Psoas muscle (tissue), 8 donors: Measurements from ENCODE around the gene HABP4. TPM values are rescaled to one million over a fixed set of nuclear protein-coding genes. Genes with fewer than 3 reads are reported as not detected.

ENCODE experiments used
- ATAC-seq, 4 donors: fragments of 200-7000 bp; cut with Tn5 transposase; one replicate each; pipeline ENCODE4 v1.9.1; 2020; ENCODE audit warnings: moderate library complexity in 3 of 4, mild to moderate bottlenecking in 2 of 4
- DNase-seq, 2 donors: peaks; one replicate each; pipeline ENCODE4 v3.0.0-alpha.2; 2020
- H3K27ac ChIP-seq: fragments of 200-600 bp; one replicate; pipeline ENCODE4 v1.8.0; 2022
- H3K27me3 ChIP-seq, 3 donors: fragments of 200-600 bp in 1 of 3; one replicate each; pipeline versions ENCODE4 v1.6.1 to v1.8.0; 2013 to 2022; ENCODE audit warnings: low read length in 2 of 3, mild to moderate bottlenecking in 2 of 3, moderate library complexity in 1 of 3; ENCODE audit not compliant: insufficient read depth in 3 of 3
- H3K36me3 ChIP-seq, 2 donors: fragments of 200-600 bp in 1 of 2; one replicate each; pipeline versions ENCODE4 v1.6.1 to v1.8.0; 2013 to 2022; ENCODE audit warnings: low read depth in 1 of 2, mild to moderate bottlenecking in 1 of 2, moderate library complexity in 1 of 2; ENCODE audit not compliant: insufficient read depth in 1 of 2
- H3K4me1 ChIP-seq: fragments of 200-600 bp; one replicate; pipeline ENCODE4 v1.8.0; 2022
- H3K4me3 ChIP-seq: fragments of 200-600 bp; one replicate; pipeline ENCODE4 v1.8.0; 2022; ENCODE audit warnings: mild to moderate bottlenecking
- H3K9me3 ChIP-seq: fragments of 200-600 bp; one replicate; pipeline ENCODE4 v1.8.0; 2022
- CTCF ChIP-seq: fragments of 200-600 bp; IDR thresholded peaks from one replicate; pipeline ENCODE4 v1.8.0; 2022; ENCODE audit warnings: antibody characterized with exemption
- WGBS, 3 donors: extraction: QIAGEN DNeasy Blood & Tissue Kit; methylation state at CpG; one replicate each; pipeline versions ENCODE4 v1.1.6 to v1.1.7; 2013; 5-methylcytosine and 5-hydroxymethylcytosine counted together
- intact Hi-C, 2 donors: fragments of 100-400 bp; cut with DNase I; formaldehyde crosslinking; loops; one replicate each; pipeline versions ENCODE4 v1.11.0 to v1.14.2; 2022
- polyA plus RNA-seq, 3 donors: library from polyadenylated mRNA; stranded (reverse); fragments of 200-250 nt; gene quantifications; one replicate each; pipeline ENCODE4 v1.2.3, GENCODE V29; 2013
- total RNA-seq, 4 donors: library from RNA; stranded (reverse); fragmentation: NEBNext Ultra II Directional in 2 of 4; extraction: Animal tissue kit (Norgen Biotek cat#: 25700) in 2 of 4; gene quantifications; one replicate each; pipeline versions ENCODE4 v1.2.1 to v1.2.4, GENCODE V29; 2021 to 2023
- donor health status: healthy with polysubstance abuse.
- donor health status: DM: no; HTN: no; CAD: no; lungs with moderate emphysema.
- donor health status: Bipolar disorder and iron deficiency.
- donor health status: healthy.
- donor health status: DM: yes; HTN: yes; CAD: no.
- donor health status: DM: no; HTN: no; CAD: no.
- donor health status: DM: no; HTN: no; CAD: no.
- donor health status: DM: yes; HTN: yes; CAD: no.

Gene HABP4
- total and polyA plus RNA-seq, 7 donors = 6.4 to 14.4 (median 9.3) TPM

- DNase-seq (no peak), ATAC-seq (no peak)
- no peaks in the 10 kb centered on the region for H3K4me1 ChIP-seq
- H3K27ac ChIP-seq = no peak overlapping the region
- H3K27me3 ChIP-seq = no peaks in the 10 kb centered on the region
- WGBS, 3 donors = 83 to 90% (median 86%) methylated on average over 11 of the region's 11 CpGs
- intact Hi-C loops = no loop called here
- H3K9me3 ChIP-seq = no peaks in the 10 kb centered on the region
- no peak for TF ChIP-seq CTCF
- H3K36me3 ChIP-seq = no peaks in the 10 kb centered on the region
- H3K4me3 ChIP-seq = no peak overlapping the region
Measured at GRCh38 chr9:96448546-96449170, 1.3 kb upstream of the HABP4 start.

DNA sequence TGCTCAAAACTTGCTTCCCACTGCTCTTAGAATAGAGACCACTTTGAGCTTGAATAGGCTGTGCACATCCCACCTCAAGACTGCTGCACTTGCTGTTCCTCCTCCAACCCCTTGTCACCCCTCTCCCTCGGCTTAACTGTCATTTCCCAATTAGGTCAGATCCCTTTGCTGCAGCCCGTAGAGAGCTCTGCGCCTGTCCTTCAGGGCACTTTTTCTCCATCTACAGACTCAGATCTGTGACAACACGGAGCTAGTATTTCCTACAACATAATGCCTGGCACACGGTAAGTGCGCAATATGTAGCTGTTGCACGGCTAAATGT, 485 bp upstream of the HABP4 start:
- intact Hi-C loops = no loop called here
- Histone ChIP-seq H3K36me3 (no peaks in the 10 kb centered on the region), H3K4me1 (no peaks in the 10 kb centered on the region), H3K27ac (peak overlapping the region; percentile 84), H3K9me3 (no peaks in the 10 kb centered on the region), H3K4me3 (peak overlapping the region; percentile 90), H3K27me3 (no peaks in the 10 kb centered on the region)
- WGBS, 3 donors = 0 to 1% (median 1%) methylated on average over 7 of the region's 7 CpGs
- no peak for TF ChIP-seq CTCF
- DNase-seq (no peak), ATAC-seq (peak in 3 of 4 donors; percentile 6 to 44 (median 8))

- intact Hi-C loops = no loop called here
Measured at GRCh38 chr9:96450613-96451528, 902 bp downstream of the HABP4 start.

DNA sequence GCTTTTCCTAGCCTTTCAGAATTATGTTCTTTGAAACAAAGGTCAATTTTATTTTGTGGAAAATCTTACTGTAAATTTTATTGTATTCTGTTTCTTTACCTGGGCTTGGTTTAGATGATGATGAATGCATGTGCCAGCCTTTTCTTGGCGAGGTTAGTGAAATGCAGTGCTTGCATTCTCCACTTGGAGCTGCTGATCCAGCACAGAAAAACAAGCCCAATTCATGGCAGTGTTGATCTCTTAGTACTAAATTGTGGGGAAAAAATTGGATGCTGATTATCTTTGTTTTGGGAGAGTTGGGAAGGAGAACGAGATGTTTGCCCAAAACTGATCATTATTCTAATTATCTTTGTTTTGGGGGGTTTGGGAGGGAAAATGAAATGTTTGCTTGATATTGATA, 3.7 kb downstream of the HABP4 start:
- Histone ChIP-seq H3K27ac (no peak overlapping the region), H3K36me3 (peaks cover 0 to 8% of the 10 kb centered on the region in 2 donors), H3K4me1 (no peaks in the 10 kb centered on the region), H3K27me3 (no peaks in the 10 kb centered on the region), H3K9me3 (no peaks in the 10 kb centered on the region), H3K4me3 (no peak overlapping the region)
- intact Hi-C loops = no loop called here
- WGBS, 3 donors = 58 to 61% (median 59%) methylated on average over 2 of the region's 2 CpGs
- peak; percentile 43 for TF ChIP-seq CTCF
- no peak for DNase-seq
- ATAC-seq = no peak

More at GRCh38 chr9:96450613-96451528, 902 bp downstream of the HABP4 start:
- Histone ChIP-seq H3K9me3 (no peaks in the 10 kb centered on the region), H3K4me1 (no peaks in the 10 kb centered on the region), H3K27me3 (no peaks in the 10 kb centered on the region), H3K4me3 (peak overlapping the region; percentile 90), H3K36me3 (no peaks in the 10 kb centered on the region), H3K27ac (peak overlapping the region; percentile 84)
- peak; percentile 19 to 51 for DNase-seq
- no peak for ATAC-seq
- WGBS, 3 donors = 3 to 4% (median 4%) methylated on average over 52 to 63 of the region's 63 CpGs
- TF ChIP-seq CTCF = no peak
